ENCODE results near the gene ANKRD49.

ANKRD49 gene

DNA sequence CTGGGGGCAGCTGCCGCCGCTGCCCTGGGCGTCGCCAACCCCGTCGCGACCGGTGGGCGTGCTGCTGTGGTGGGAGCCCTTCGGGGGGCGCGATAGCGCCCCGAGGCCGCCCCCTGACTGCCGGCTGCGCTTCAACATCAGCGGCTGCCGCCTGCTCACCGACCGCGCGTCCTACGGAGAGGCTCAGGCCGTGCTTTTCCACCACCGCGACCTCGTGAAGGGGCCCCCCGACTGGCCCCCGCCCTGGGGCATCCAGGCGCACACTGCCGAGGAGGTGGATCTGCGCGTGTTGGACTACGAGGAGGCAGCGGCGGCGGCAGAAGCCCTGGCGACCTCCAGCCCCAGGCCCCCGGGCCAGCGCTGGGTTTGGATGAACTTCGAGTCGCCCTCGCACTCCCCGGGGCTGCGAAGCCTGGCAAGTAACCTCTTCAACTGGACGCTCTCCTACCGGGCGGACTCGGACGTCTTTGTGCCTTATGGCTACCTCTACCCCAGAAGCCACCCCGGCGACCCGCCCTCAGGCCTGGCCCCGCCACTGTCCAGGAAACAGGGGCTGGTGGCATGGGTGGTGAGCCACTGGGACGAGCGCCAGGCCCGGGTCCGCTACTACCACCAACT is 51.0 kb downstream of the ANKRD49 start:
- DNase-seq (ENCODE audit: low spot score): peak; percentile 39

DNA sequence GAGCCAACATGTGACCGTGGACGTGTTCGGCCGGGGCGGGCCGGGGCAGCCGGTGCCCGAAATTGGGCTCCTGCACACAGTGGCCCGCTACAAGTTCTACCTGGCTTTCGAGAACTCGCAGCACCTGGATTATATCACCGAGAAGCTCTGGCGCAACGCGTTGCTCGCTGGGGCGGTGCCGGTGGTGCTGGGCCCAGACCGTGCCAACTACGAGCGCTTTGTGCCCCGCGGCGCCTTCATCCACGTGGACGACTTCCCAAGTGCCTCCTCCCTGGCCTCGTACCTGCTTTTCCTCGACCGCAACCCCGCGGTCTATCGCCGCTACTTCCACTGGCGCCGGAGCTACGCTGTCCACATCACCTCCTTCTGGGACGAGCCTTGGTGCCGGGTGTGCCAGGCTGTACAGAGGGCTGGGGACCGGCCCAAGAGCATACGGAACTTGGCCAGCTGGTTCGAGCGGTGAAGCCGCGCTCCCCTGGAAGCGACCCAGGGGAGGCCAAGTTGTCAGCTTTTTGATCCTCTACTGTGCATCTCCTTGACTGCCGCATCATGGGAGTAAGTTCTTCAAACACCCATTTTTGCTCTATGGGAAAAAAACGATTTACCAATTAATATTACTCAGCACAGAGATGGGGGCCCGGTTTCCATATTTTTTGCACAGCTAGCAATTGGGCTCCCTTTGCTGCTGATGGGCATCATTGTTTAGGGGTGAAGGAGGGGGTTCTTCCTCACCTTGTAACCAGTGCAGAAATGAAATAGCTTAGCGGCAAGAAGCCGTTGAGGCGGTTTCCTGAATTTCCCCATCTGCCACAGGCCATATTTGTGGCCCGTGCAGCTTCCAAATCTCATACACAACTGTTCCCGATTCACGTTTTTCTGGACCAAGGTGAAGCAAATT is 51.7 kb downstream of the ANKRD49 start:
- no peak for DNase-seq (ENCODE audit: low spot score)

DNA sequence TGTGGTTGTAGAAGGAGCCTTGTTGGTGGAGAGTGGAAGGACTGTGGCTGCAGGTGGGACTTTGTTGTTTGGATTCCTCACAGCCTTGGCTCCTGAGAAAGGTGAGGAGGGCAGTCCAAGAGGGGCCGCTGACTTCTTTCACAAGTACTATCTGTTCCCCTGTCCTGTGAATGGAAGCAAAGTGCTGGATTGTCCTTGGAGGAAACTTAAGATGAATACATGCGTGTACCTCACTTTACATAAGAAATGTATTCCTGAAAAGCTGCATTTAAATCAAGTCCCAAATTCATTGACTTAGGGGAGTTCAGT is 52.3 kb downstream of the ANKRD49 start:
- no peak for DNase-seq (ENCODE audit: low spot score)

DNA sequence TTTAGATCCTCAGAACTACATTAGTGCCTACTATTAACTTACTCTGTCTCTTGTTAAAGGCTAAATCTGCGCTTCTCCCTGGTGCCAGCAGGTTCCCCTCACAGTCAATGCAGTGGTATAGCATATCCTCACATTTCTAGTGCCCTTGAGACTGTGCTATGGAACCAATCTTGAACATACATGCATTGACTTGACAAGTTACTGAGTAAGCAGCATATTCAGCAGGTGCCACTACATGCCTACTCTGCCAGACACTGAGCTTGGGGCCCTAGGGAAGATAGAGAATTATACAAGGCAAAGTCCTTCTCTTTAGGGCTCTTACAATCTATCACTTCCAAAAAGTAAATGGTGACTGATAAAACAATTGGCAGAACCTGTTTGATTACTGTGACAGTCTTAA is 53.1 kb downstream of the ANKRD49 start:
- DNase-seq (ENCODE audit: low spot score): no peak

DNA sequence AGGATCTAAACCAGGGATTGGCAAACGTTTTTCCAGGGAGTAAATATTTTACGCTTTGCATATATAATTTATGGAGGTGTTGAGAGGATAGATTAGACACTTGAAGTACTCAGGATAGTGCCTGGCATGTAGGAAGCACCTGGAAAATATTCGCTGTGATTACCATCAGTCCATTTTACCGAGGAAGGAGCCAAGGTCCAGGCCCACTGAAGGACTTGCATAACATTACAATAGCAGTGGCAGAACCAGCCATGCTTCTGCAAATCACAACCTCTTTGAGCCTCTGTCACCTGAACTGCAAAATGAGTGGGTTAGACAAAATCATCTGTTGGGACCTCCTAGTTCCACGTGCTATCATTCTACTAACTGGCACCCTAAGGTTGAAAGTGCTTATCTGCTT is 55.4 kb downstream of the ANKRD49 start:
- DNase-seq (ENCODE audit: low spot score): no peak
